K562 (cell line): Measurements from ENCODE around the gene ASPG. TPM values are rescaled to one million over a fixed set of nuclear protein-coding genes. Genes with fewer than 3 reads are reported as not detected.

Experiments used
- ATAC-seq: fragments of 200-7000 bp; cut with Tn5 transposase; 3 replicates; pipeline ENCODE4 v1.9.1; 2020; ENCODE audit warnings: moderate library complexity
- BruUV-seq: library from RNA; stranded (reverse); fragments of 400-500 nt; replicated peaks from 2 replicates; lab custom pipeline; 2021; lab: Mats Ljungman, UMichigan
- CTCF ChIA-PET: fragments of 300-600 bp; formaldehyde crosslinking; extraction: SDS; loops from one replicate; lab custom pipeline; 2021; ENCODE audit warnings: low intra/inter-chr PET ratio; lab: Yijun Ruan, JAX
- POLR2A ChIA-PET: fragments of 300-600, 350-650 bp; sonication (Branson Sonifier 250); formaldehyde crosslinking; extraction: SDS; loops from one replicate; lab custom pipeline; 2021; ENCODE audit warnings: antibody characterized with exemption, inconsistent platforms; lab: Yijun Ruan, JAX
- DNase-seq, 4 experiments: peaks; one replicate each; pipeline versions ENCODE4 v3.0.0 to v3.0.0-alpha.2; 2011 to 2018; ENCODE audit warnings: low spot score in 3 of 4, mixed read lengths in 3 of 4; ENCODE audit errors: extremely low read depth in 1 of 4
- FAIRE-seq: peaks from 2 replicates; lab custom pipeline; 2011; peaks lifted over from hg19 to GRCh38; lab: Jason Lieb, UNC
- H2AFZ ChIP-seq: 2 replicates; pipeline ENCODE4 v1.6.0; 2011; ENCODE audit warnings: low read depth, low read length, control low read depth, inconsistent platforms
- H3K27ac ChIP-seq: fragments of 200-600 bp; 3 replicates; pipeline ENCODE4 v1.8.0; 2011; ENCODE audit warnings: low read depth, mild to moderate bottlenecking, control low read depth, inconsistent platforms, low read length, moderate library complexity, mixed read lengths; ENCODE audit errors: extremely low read depth
- H3K27me3 ChIP-seq, 2 experiments: fragments of 300-600 bp in 1 of 2; 2 replicates in 1 of 2; 3 replicates in 1 of 2; pipeline versions ENCODE4 v1.6.0 to v1.8.0; 2011; ENCODE audit warnings: inconsistent platforms in 2 of 2, low read length in 2 of 2, mild to moderate bottlenecking in 1 of 2, mixed read lengths in 1 of 2, moderate library complexity in 1 of 2; ENCODE audit not compliant: control insufficient read depth in 2 of 2, insufficient read depth in 2 of 2
- H3K36me3 ChIP-seq: fragments of 300-600 bp; 3 replicates; pipeline ENCODE4 v1.8.0; 2011; ENCODE audit warnings: mild to moderate bottlenecking, low read length, inconsistent platforms; ENCODE audit not compliant: control insufficient read depth, insufficient read depth
- H3K4me1 ChIP-seq, 2 experiments: fragments of 200-600 bp in 1 of 2; replicated peaks in 1 of 2; 2 replicates in 1 of 2; 3 replicates in 1 of 2; pipeline versions ENCODE4 v1.5.1 to v1.8.0; 2011; ENCODE audit warnings: inconsistent platforms in 2 of 2, low read length in 2 of 2, mild to moderate bottlenecking in 1 of 2, mixed read lengths in 1 of 2, moderate library complexity in 1 of 2; ENCODE audit not compliant: control insufficient read depth in 2 of 2, insufficient read depth in 2 of 2
- H3K4me2 ChIP-seq: 2 replicates; pipeline ENCODE4 v1.6.1; 2011; ENCODE audit warnings: low read length, control low read depth, inconsistent platforms, mixed read lengths; ENCODE audit not compliant: insufficient read depth
- H3K4me3 ChIP-seq: fragments of 200-600 bp; sonication (generic), shearing (Covaris generic); 2 replicates; pipeline ENCODE4 v1.5.1; 2016; ENCODE audit warnings: control low read depth, inconsistent platforms
- H3K79me2 ChIP-seq: fragments of 200-600 bp; 3 replicates; pipeline ENCODE4 v1.8.0; 2011; ENCODE audit warnings: low read length, inconsistent platforms; ENCODE audit not compliant: control insufficient read depth, insufficient read depth
- H3K9ac ChIP-seq, 2 experiments: 2 replicates each; pipeline versions ENCODE4 v1.6.0 to v1.6.1; 2011; ENCODE audit warnings: low read depth in 2 of 2, low read length in 2 of 2, control low read depth in 1 of 2, inconsistent platforms in 1 of 2, mild to moderate bottlenecking in 1 of 2, mixed read lengths in 1 of 2; ENCODE audit not compliant: insufficient read depth in 1 of 2
- H3K9me1 ChIP-seq: one replicate; pipeline ENCODE4 v1.6.0; 2011; ENCODE audit warnings: inconsistent platforms, mild to moderate bottlenecking, low read length, moderate library complexity; ENCODE audit not compliant: control insufficient read depth, insufficient read depth
- H3K9me3 ChIP-seq: replicated peaks from 2 replicates; pipeline ENCODE4 v1.5.1; 2011; ENCODE audit warnings: low read depth, low read length, inconsistent platforms; ENCODE audit not compliant: control insufficient read depth, insufficient read depth
- H4K20me1 ChIP-seq: replicated peaks from 2 replicates; pipeline ENCODE4 v1.6.1; 2011; ENCODE audit warnings: low read length, inconsistent platforms, mixed read lengths; ENCODE audit not compliant: control insufficient read depth, insufficient read depth
- BCOR ChIP-seq: fragments of 450-650 bp; IDR thresholded peaks from 2 replicates; pipeline ENCODE4 v1.6.1; 2016
- CTCFL ChIP-seq: IDR thresholded peaks from 2 replicates; pipeline ENCODE4 v1.6.1; 2011; ENCODE audit warnings: borderline replicate concordance, low read depth, mild to moderate bottlenecking, moderate library complexity, low read length; ENCODE audit not compliant: insufficient read depth, poor library complexity, severe bottlenecking
- DACH1 ChIP-seq: fragments of 450-650 bp; IDR thresholded peaks from 2 replicates; pipeline ENCODE4 v1.6.1; 2018; ENCODE audit not compliant: partially characterized antibody
- HCFC1 ChIP-seq: IDR thresholded peaks from 2 replicates; pipeline ENCODE4 v1.6.1; 2012; ENCODE audit warnings: low read depth, low read length, improper control_type of control experiment
- HMBOX1 ChIP-seq: sonication (generic); IDR thresholded peaks from 2 replicates; pipeline ENCODE4 v1.6.1; 2016
- MAFK ChIP-seq: IDR thresholded peaks from 2 replicates; pipeline ENCODE4 v1.6.1; 2011; ENCODE audit warnings: low read length, improper control_type of control experiment
- SAP30 ChIP-seq: fragments of 200-600 bp; sonication (generic); IDR thresholded peaks from 2 replicates; pipeline ENCODE4 v1.6.1; 2012; ENCODE audit warnings: borderline replicate concordance, low read depth, mild to moderate bottlenecking, moderate library complexity, low read length, control low read depth, inconsistent platforms; ENCODE audit not compliant: insufficient read depth, poor library complexity, severe bottlenecking
- SNAPC5 ChIP-seq: fragments of 250-450 bp; sonication (Bioruptor Pico); IDR thresholded peaks from 2 replicates; pipeline ENCODE4 v1.8.0; 2021; ENCODE audit warnings: moderate library complexity, mild to moderate bottlenecking, inconsistent platforms
- TAL1 ChIP-seq: fragments of 450-650 bp; IDR thresholded peaks from 2 replicates; pipeline ENCODE4 v1.6.1; 2016; ENCODE audit warnings: mild to moderate bottlenecking
- ZNF311 ChIP-seq: fragments of 250-450 bp; sonication (Bioruptor Pico); IDR thresholded peaks from 2 replicates; pipeline ENCODE4 v1.4.0; 2020; ENCODE audit warnings: mild to moderate bottlenecking, moderate library complexity
- ZNF766 ChIP-seq: fragments of 200-800 bp; sonication (Bioruptor generic); conservative IDR thresholded peaks from 2 replicates; pipeline ENCODE4 v1.6.1; 2016; ENCODE audit warnings: missing genetic modification characterization, missing compliant biosample characterization
- WGBS: fragments of 100-300 bp; shearing (Covaris generic); methylation state at CpG from one replicate; pipeline ENCODE4 v1.1.6; 2016; ENCODE audit warnings: low coverage, mixed read lengths; ENCODE audit not compliant: insufficient coverage; ENCODE audit errors: missing lambda C conversion rate; 5-methylcytosine and 5-hydroxymethylcytosine counted together
- in situ Hi-C: fragments of 300-500 bp; cut with MboI; formaldehyde crosslinking; loops from 4 replicates; pipeline ENCODE4 v1.15.0; 2018; ENCODE audit warnings: inconsistent platforms, mixed read lengths
- intact Hi-C: fragments of 100-400 bp; cut with micrococcal nuclease; formaldehyde crosslinking; loops from 2 replicates; pipeline ENCODE4 v1.14.2; 2022
- polyA plus RNA-seq, 8 experiments: library from polyadenylated mRNA; depleted of rRNA in 4 of 8; stranded (reverse) in 5 of 8; unstranded in 3 of 8; fragments of >200 nt; fragmentation: Nextera tagmentation in 2 of 8; fragmentation: Illumina TruSeq in 1 of 8; extraction: Ambion mirVana in 2 of 8; extraction: Trizol in 1 of 8; gene quantifications; 2 replicates each; pipeline versions ENCODE4 v1.2.1 to v1.2.3, GENCODE V29; 2011 to 2014; ENCODE audit warnings: inconsistent platforms in 1 of 8, missing spikeins in 1 of 8
- total RNA-seq, 7 experiments: library from RNA; depleted of rRNA in 6 of 7; stranded (reverse); fragments of >200 nt in 6 of 7; fragmentation: Illumina TruSeq in 2 of 7; extraction: Trizol in 2 of 7; gene quantifications; 2 replicates each; pipeline versions ENCODE4 v1.2.1 to v1.2.3, GENCODE V29; 2011 to 2021; ENCODE audit warnings: low replicate concordance in 1 of 7

The ASPG gene
- total and polyA plus RNA-seq, 9 of the 15 experiments (the other 6 are each of a cell fraction or from before 2014, with no cell fraction given) = 0.18 TPM; not detected in 8

GRCh38 chr14:104081261-104081835 is 4.2 kb upstream of the ASPG start:
- Histone ChIP-seq H3K9me1 (no peaks in the 10 kb centered on the region), H3K4me3 (no peak overlapping the region), H3K4me2 (no peak overlapping the region), H3K79me2 (no peaks in the 10 kb centered on the region), H3K36me3 (no peaks in the 10 kb centered on the region), H4K20me1 (no peaks in the 10 kb centered on the region), H3K9ac (no peak overlapping the region), H3K9me3 (no peaks in the 10 kb centered on the region), H3K27me3 (peaks cover 0 to 10% of the 10 kb centered on the region in 2 experiments; a peak in 1 of 5 replicates), H2AFZ (no peak overlapping the region), H3K27ac (no peak overlapping the region), H3K4me1 (peaks cover 0 to 6% of the 10 kb centered on the region in 2 experiments; a peak in 2 of 5 replicates)
- DNase-seq = no peak
- WGBS = under 1% methylated on average over 14 of the region's 17 CpGs
- ChIA-PET CTCF (no interaction called here), POLR2A (no interaction called here)
- no peak for TF ChIP-seq BCOR
- no peak for TF ChIP-seq HCFC1
- no peak for TF ChIP-seq ZNF766 (CRISPR knock-in tag)
- no peak for TF ChIP-seq MAFK
- TF ChIP-seq TAL1 = no peak
- TF ChIP-seq DACH1 = no peak
- TF ChIP-seq SAP30 = no peak
- TF ChIP-seq CTCFL = no peak
- TF ChIP-seq HMBOX1 = no peak
- TF ChIP-seq SNAPC5 (CRISPR knock-in tag) = no peak
- no peak for TF ChIP-seq ZNF311 (CRISPR knock-in tag)
- in situ Hi-C loops = no loop called here
- no TSS peak for BruUV-seq
- intact Hi-C loops = no loop called here
- ATAC-seq = no peak
- no peak for FAIRE-seq
